ENCODE data around the gene LRBA. TPM values are rescaled to one million over a fixed set of nuclear protein-coding genes. Genes with fewer than 3 reads are reported as not detected.

The LRBA gene
- total and polyA plus RNA-seq, 9 of the 15 experiments (the other 6 are each of a cell fraction or from before 2014, with no cell fraction given), result 24.2 to 88.7 (median 59.7) TPM

DNA sequence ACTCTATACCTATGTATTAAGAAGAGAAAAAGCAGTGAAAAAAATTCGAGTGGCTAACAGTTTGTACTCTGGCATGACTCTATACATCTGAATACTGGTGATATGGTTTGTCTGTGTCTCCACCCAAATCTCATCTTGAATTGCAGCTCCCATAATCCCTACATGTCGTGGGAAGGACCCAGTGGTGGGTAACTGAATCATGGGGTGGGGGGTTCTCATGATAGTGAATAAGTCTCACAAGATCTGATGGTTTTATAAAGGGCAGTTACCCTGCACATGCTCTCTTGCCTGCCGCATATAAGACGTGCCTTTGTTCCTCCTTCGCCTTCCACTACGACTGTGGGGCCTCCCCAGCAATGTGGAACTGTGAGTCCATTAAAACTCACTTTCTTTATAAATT, 70.4 kb downstream of the LRBA start:
- ChIA-PET POLR2A (interaction anchor here (2.1 kb wide), 1 partner anchor 14 kb away, joined by 7 read pairs; no protein-coding TSS in a partner anchor), CTCF (ENCODE audit: low intra/inter-chr PET ratio) (no interaction called here)
- peak overlapping the region; percentile 64; the same call in 1 of the 2 replicates for H2AFZ ChIP-seq (ENCODE audit: low read depth, low read length)
- no peaks in the 10 kb centered on the region for H3K9me1 ChIP-seq (ENCODE audit: control insufficient read depth, insufficient read depth, low read length)
- DNase-seq (ENCODE audit: extremely low read depth in 1 of 4, low spot score in 3 of 4) (peak in 1 of 4 experiments; percentile 51), ATAC-seq (peak; percentile 82), FAIRE-seq (peak; percentile 58)
- H3K27ac ChIP-seq (ENCODE audit: extremely low read depth, low read depth, low read length), result peak overlapping the region; percentile 79
- H3K4me1 ChIP-seq (replicated peaks in 1 of 2; ENCODE audit: control insufficient read depth in 2 of 2, insufficient read depth in 2 of 2, low read length in 2 of 2), result peaks cover 3 to 7% of the 10 kb centered on the region in 2 experiments; a peak in 4 of 5 replicates
- no peaks in the 10 kb centered on the region for H3K27me3 ChIP-seq (ENCODE audit: control insufficient read depth in 2 of 2, insufficient read depth in 2 of 2, low read length in 2 of 2)
- no peaks in the 10 kb centered on the region for H3K9me3 ChIP-seq (replicated peaks; ENCODE audit: control insufficient read depth, insufficient read depth, low read depth, low read length)
- in situ Hi-C loops (cut with MboI), result no loop called here
- no peaks in the 10 kb centered on the region for H4K20me1 ChIP-seq (replicated peaks; ENCODE audit: control insufficient read depth, insufficient read depth, low read length)
- H3K79me2 ChIP-seq (ENCODE audit: control insufficient read depth, insufficient read depth, low read length), result peaks cover 92% of the 10 kb centered on the region
- no TSS peak for BruUV-seq (replicated peaks)
- intact Hi-C loops (cut with micrococcal nuclease), result loop anchor here (2.0 kb wide), 1 partner anchor 68 kb away; no protein-coding TSS in a partner anchor
- WGBS (ENCODE audit: insufficient coverage, low coverage, missing lambda C conversion rate), result 5% methylated on average over 6 of the region's 6 CpGs
- peak overlapping the region; percentile 4; the same call in 1 of the 2 replicates for H3K4me3 ChIP-seq
- H3K9ac ChIP-seq (ENCODE audit: insufficient read depth in 1 of 2, low read depth in 2 of 2, low read length in 2 of 2), result peak overlapping the region in 1 of 2 experiments; percentile 63; a peak in 2 of 4 replicates
- H3K4me2 ChIP-seq (ENCODE audit: insufficient read depth, low read length), result peak overlapping the region; percentile 66
- TF ChIP-seq, protein P1, sequence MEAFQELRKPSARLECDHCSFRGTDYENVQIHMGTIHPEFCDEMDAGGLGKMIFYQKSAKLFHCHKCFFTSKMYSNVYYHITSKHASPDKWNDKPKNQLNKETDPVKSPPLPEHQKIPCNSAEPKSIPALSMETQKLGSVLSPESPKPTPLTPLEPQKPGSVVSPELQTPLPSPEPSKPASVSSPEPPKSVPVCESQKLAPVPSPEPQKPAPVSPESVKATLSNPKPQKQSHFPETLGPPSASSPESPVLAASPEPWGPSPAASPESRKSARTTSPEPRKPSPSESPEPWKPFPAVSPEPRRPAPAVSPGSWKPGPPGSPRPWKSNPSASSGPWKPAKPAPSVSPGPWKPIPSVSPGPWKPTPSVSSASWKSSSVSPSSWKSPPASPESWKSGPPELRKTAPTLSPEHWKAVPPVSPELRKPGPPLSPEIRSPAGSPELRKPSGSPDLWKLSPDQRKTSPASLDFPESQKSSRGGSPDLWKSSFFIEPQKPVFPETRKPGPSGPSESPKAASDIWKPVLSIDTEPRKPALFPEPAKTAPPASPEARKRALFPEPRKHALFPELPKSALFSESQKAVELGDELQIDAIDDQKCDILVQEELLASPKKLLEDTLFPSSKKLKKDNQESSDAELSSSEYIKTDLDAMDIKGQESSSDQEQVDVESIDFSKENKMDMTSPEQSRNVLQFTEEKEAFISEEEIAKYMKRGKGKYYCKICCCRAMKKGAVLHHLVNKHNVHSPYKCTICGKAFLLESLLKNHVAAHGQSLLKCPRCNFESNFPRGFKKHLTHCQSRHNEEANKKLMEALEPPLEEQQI (IDR thresholded peaks at IDR 0.05), result peak; percentile 53; the same call in 1 of the 2 replicates
- TF ChIP-seq CCAR2 (IDR thresholded peaks at IDR 0.05; ENCODE audit: low read depth, low read length), result no peak
- peak; percentile 25; the same call in 1 of the 2 replicates for TF ChIP-seq L3MBTL2 (IDR thresholded peaks at IDR 0.05)
- TF ChIP-seq CBX5 (IDR thresholded peaks at IDR 0.05; ENCODE audit: borderline replicate concordance, low read depth), result no peak
- TF ChIP-seq ZNF592 (IDR thresholded peaks at IDR 0.05), result peak; percentile 45; the same call in 1 of the 2 replicates
- TF ChIP-seq ARID1B (IDR thresholded peaks at IDR 0.05), result peak; percentile 24
- TF ChIP-seq FOSL1 (tag; conservative IDR thresholded peaks at IDR 0.05), result 0 out of 2 replicates have a peak, but pooled peaks have one; percentile 17
- TF ChIP-seq NRF1 (conservative IDR thresholded peaks at IDR 0.05 in 1 of 2, IDR thresholded peaks at IDR 0.05 in 1 of 2), result peak; percentile 52 to 62; a peak in 3 of 4 replicates
- TF ChIP-seq, protein P2, sequence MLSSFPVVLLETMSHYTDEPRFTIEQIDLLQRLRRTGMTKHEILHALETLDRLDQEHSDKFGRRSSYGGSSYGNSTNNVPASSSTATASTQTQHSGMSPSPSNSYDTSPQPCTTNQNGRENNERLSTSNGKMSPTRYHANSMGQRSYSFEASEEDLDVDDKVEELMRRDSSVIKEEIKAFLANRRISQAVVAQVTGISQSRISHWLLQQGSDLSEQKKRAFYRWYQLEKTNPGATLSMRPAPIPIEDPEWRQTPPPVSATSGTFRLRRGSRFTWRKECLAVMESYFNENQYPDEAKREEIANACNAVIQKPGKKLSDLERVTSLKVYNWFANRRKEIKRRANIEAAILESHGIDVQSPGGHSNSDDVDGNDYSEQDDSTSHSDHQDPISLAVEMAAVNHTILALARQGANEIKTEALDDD (IDR thresholded peaks at IDR 0.05), result peak; percentile 72; the same call in 1 of the 2 replicates
- no peak for TF ChIP-seq RBM25 (IDR thresholded peaks at IDR 0.05; ENCODE audit: low read depth, low read length, severe bottlenecking)
- TF ChIP-seq SMARCA4 (IDR thresholded peaks at IDR 0.05), result peak; percentile 18; the same call in 1 of the 2 replicates
- 0 out of 2 replicates have a peak, but pooled peaks have one; percentile 34 for TF ChIP-seq SMARCE1 (IDR thresholded peaks at IDR 0.05)
- TF ChIP-seq CBFA2T3 (IDR thresholded peaks at IDR 0.05), result peak; percentile 56
- TF ChIP-seq MIER1 (IDR thresholded peaks at IDR 0.05; ENCODE audit: low read depth), result no peak
- TF ChIP-seq DPF2 (IDR thresholded peaks at IDR 0.05), result peak; percentile 48
- no peaks in the 10 kb centered on the region; the same call in 2 of the 3 replicates for H3K36me3 ChIP-seq (ENCODE audit: control insufficient read depth, insufficient read depth, low read length)

All from K562 (cell line).